Measurements from ENCODE around the gene ABCB7. TPM values are rescaled to one million over a fixed set of nuclear protein-coding genes. Genes with fewer than 3 reads are reported as not detected.

Gene ABCB7
- total and polyA plus RNA-seq, 2 donors, result 17.8 to 27.7 TPM

DNA sequence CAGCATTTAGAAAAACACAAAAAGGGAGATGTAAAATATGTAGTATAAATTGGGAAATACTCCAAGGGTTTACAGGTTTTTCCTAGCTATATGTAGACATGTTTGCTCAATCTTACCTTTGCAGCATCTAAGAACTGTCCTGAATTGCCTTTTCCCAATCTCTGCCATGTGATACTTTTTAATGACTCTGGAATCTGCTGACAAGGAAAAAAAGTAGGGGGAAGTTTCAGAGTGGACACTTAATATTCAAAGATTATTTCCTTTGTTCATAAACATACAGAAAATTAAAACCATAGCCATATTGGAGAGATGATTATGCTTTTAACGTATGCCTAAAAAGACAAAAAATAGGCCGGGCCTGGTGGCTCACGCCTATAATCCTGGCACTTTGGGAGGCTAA is 41.4 kb downstream of the ABCB7 start:
- no peak for DNase-seq (ENCODE audit: low read depth in 6 of 9, low spot score in 9 of 9)
- Histone ChIP-seq H3K4me3 (ENCODE audit: low read length in 2 of 2) (no peak overlapping the region), H3K9me3 (ENCODE audit: control insufficient read depth in 2 of 2, insufficient read depth in 1 of 2, low read length in 1 of 2) (no peaks in the 10 kb centered on the region), H3K27me3 (ENCODE audit: control insufficient read depth in 2 of 2, insufficient read depth in 1 of 2, low read length in 1 of 2) (no peaks in the 10 kb centered on the region), H3K27ac (ENCODE audit: low read depth in 1 of 2, low read length in 1 of 2) (no peak overlapping the region), H3K36me3 (ENCODE audit: control insufficient read depth in 2 of 2, insufficient read depth in 2 of 2, low read length in 1 of 2) (no peaks in the 10 kb centered on the region), H3K4me1 (ENCODE audit: control insufficient read depth in 2 of 2, insufficient read depth in 2 of 2, low read length in 2 of 2) (no peaks in the 10 kb centered on the region)
- 98% methylated on average over 3 of the region's 3 CpGs for WGBS

GRCh38 chrX:75113664-75114063 is 42.4 kb downstream of the ABCB7 start:
- Histone ChIP-seq H3K27ac (ENCODE audit: low read depth in 1 of 2, low read length in 1 of 2) (no peak overlapping the region), H3K36me3 (ENCODE audit: control insufficient read depth in 2 of 2, insufficient read depth in 2 of 2, low read length in 1 of 2) (no peaks in the 10 kb centered on the region), H3K4me1 (ENCODE audit: control insufficient read depth in 2 of 2, insufficient read depth in 2 of 2, low read length in 2 of 2) (no peaks in the 10 kb centered on the region), H3K9me3 (ENCODE audit: control insufficient read depth in 2 of 2, insufficient read depth in 1 of 2, low read length in 1 of 2) (no peaks in the 10 kb centered on the region), H3K27me3 (ENCODE audit: control insufficient read depth in 2 of 2, insufficient read depth in 1 of 2, low read length in 1 of 2) (no peaks in the 10 kb centered on the region), H3K4me3 (ENCODE audit: low read length in 2 of 2) (no peak overlapping the region)
- no peak for DNase-seq (ENCODE audit: low read depth in 6 of 9, low spot score in 9 of 9)
- 100% methylated on average over 1 of the region's 1 CpG for WGBS

DNA sequence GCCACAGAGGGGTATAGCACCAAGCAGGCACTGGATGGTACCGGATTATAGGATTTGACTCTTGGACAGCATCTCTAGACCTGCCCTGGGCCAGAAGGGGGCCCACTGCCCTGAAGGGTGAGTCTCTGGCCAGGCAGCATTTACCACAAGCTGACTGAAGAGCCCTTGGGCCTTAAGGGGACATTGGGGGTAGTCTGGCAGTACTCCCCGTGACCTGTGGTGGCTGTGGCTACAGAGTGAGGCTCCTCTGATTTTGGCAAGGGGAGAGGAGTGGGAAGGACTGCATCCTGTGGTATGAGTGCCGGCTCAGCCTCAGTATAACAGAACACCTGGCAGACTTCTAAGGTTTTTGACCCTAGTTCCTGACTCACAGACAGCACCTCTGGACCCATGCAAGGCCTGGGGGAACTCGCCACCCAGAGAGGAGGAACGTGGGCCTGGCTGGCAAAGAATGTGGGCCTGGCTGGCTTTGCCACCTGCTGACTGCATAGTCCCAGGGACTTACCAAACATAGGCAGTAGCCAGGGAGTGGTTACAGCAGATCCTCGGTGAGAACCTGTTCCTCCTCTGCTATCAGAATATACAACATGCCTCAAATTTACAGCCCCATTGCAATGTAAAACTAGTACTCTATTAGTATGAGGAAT is 48.1 kb downstream of the ABCB7 start:
- no peaks in the 10 kb centered on the region for H3K4me1 ChIP-seq (ENCODE audit: control insufficient read depth in 2 of 2, insufficient read depth in 2 of 2, low read length in 2 of 2)
- WGBS, result 93% methylated on average over 6 of the region's 6 CpGs
- DNase-seq (ENCODE audit: low read depth in 6 of 9, low spot score in 9 of 9), result no peak
- H3K27me3 ChIP-seq (ENCODE audit: control insufficient read depth in 2 of 2, insufficient read depth in 1 of 2, low read length in 1 of 2), result no peaks in the 10 kb centered on the region
- H3K36me3 ChIP-seq (ENCODE audit: control insufficient read depth in 2 of 2, insufficient read depth in 2 of 2, low read length in 1 of 2), result peaks cover 0 to 3% of the 10 kb centered on the region in 2 donors
- H3K9me3 ChIP-seq (ENCODE audit: control insufficient read depth in 2 of 2, insufficient read depth in 1 of 2, low read length in 1 of 2), result no peaks in the 10 kb centered on the region
- H3K4me3 ChIP-seq (ENCODE audit: low read length in 2 of 2), result no peak overlapping the region
- no peak overlapping the region for H3K27ac ChIP-seq (ENCODE audit: low read depth in 1 of 2, low read length in 1 of 2)

DNA sequence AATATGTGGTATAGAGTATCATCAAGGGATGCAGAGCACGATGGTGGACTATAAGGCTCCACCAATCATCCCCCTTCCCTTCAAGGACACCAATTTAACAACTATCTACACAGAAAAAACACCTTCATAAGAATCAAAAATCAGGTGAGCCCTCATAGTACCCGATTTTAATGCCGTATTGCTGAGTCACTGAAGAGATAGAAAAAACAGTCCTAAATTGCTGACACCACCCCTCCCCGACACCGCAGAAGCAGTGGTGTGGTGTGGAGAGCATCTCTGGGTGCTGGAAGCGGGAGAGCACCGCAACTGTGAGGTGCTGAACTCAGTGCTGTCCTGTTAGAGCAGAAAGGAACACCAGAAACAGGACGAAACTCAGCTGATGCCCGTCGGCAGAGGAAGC is 49.3 kb downstream of the ABCB7 start:
- H3K4me3 ChIP-seq (ENCODE audit: low read length in 2 of 2), result no peak overlapping the region
- peaks cover 0 to 3% of the 10 kb centered on the region in 2 donors for H3K36me3 ChIP-seq (ENCODE audit: control insufficient read depth in 2 of 2, insufficient read depth in 2 of 2, low read length in 1 of 2)
- H3K9me3 ChIP-seq (ENCODE audit: control insufficient read depth in 2 of 2, insufficient read depth in 1 of 2, low read length in 1 of 2), result no peaks in the 10 kb centered on the region
- H3K4me1 ChIP-seq (ENCODE audit: control insufficient read depth in 2 of 2, insufficient read depth in 2 of 2, low read length in 2 of 2), result no peaks in the 10 kb centered on the region
- 96% methylated on average over 10 of the region's 10 CpGs for WGBS
- H3K27ac ChIP-seq (ENCODE audit: low read depth in 1 of 2, low read length in 1 of 2), result no peak overlapping the region
- H3K27me3 ChIP-seq (ENCODE audit: control insufficient read depth in 2 of 2, insufficient read depth in 1 of 2, low read length in 1 of 2), result no peaks in the 10 kb centered on the region
- no peak for DNase-seq (ENCODE audit: low read depth in 6 of 9, low spot score in 9 of 9)

GRCh38 chrX:75096331-75096730 is 59.8 kb downstream of the ABCB7 start:
- 72% methylated on average over 1 of the region's 1 CpG for WGBS

GRCh38 chrX:75086731-75087195 is 69.3 kb downstream of the ABCB7 start:
- no peaks in the 10 kb centered on the region for H3K9me3 ChIP-seq (ENCODE audit: control insufficient read depth in 2 of 2, insufficient read depth in 1 of 2, low read length in 1 of 2)
- no peak for DNase-seq (ENCODE audit: low read depth in 6 of 9, low spot score in 9 of 9)
- 95% methylated on average over 2 of the region's 2 CpGs for WGBS
- H3K27me3 ChIP-seq (ENCODE audit: control insufficient read depth in 2 of 2, insufficient read depth in 1 of 2, low read length in 1 of 2), result no peaks in the 10 kb centered on the region
- H3K4me1 ChIP-seq (ENCODE audit: control insufficient read depth in 2 of 2, insufficient read depth in 2 of 2, low read length in 2 of 2), result no peaks in the 10 kb centered on the region
- no peaks in the 10 kb centered on the region for H3K36me3 ChIP-seq (ENCODE audit: control insufficient read depth in 2 of 2, insufficient read depth in 2 of 2, low read length in 1 of 2)
- no peak overlapping the region for H3K4me3 ChIP-seq (ENCODE audit: low read length in 2 of 2)
- H3K27ac ChIP-seq (ENCODE audit: low read depth in 1 of 2, low read length in 1 of 2), result no peak overlapping the region

More at GRCh38 chrX:75096331-75096730, 59.8 kb downstream of the ABCB7 start:
- H3K9me3 ChIP-seq (ENCODE audit: control insufficient read depth in 2 of 2, insufficient read depth in 1 of 2, low read length in 1 of 2), result no peaks in the 10 kb centered on the region
- no peaks in the 10 kb centered on the region for H3K27me3 ChIP-seq (ENCODE audit: control insufficient read depth in 2 of 2, insufficient read depth in 1 of 2, low read length in 1 of 2)
- no peak for DNase-seq (ENCODE audit: low read depth in 6 of 9, low spot score in 9 of 9)
- H3K36me3 ChIP-seq (ENCODE audit: control insufficient read depth in 2 of 2, insufficient read depth in 2 of 2, low read length in 1 of 2), result peaks cover 0 to 3% of the 10 kb centered on the region in 2 donors
- H3K4me1 ChIP-seq (ENCODE audit: control insufficient read depth in 2 of 2, insufficient read depth in 2 of 2, low read length in 2 of 2), result no peaks in the 10 kb centered on the region
- no peak overlapping the region for H3K4me3 ChIP-seq (ENCODE audit: low read length in 2 of 2)
- H3K27ac ChIP-seq (ENCODE audit: low read depth in 1 of 2, low read length in 1 of 2), result no peak overlapping the region

DNA sequence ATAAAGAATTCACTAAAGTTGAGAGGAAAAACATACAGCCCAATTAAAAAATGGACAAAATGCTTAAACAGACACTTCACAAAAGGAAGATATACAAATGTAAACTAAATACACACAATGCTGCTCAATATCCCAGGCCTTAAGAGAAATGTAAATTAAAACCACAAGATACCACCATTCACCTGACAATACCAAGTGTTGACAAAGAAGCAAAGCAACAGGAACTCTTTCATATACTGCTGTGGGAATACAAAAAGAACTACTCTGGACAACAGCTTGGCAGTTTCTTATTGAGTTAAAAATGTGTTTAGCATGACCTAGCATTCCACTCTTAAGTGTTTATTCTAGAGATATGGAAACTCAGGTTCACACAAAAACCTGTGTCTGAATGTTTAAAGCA is 71.3 kb downstream of the ABCB7 start:
- DNase-seq (ENCODE audit: low read depth in 6 of 9, low spot score in 9 of 9), result no peak
- Histone ChIP-seq H3K36me3 (ENCODE audit: control insufficient read depth in 2 of 2, insufficient read depth in 2 of 2, low read length in 1 of 2) (no peaks in the 10 kb centered on the region), H3K4me3 (ENCODE audit: low read length in 2 of 2) (no peak overlapping the region), H3K9me3 (ENCODE audit: control insufficient read depth in 2 of 2, insufficient read depth in 1 of 2, low read length in 1 of 2) (no peaks in the 10 kb centered on the region), H3K4me1 (ENCODE audit: control insufficient read depth in 2 of 2, insufficient read depth in 2 of 2, low read length in 2 of 2) (no peaks in the 10 kb centered on the region), H3K27ac (ENCODE audit: low read depth in 1 of 2, low read length in 1 of 2) (no peak overlapping the region), H3K27me3 (ENCODE audit: control insufficient read depth in 2 of 2, insufficient read depth in 1 of 2, low read length in 1 of 2) (no peaks in the 10 kb centered on the region)

DNA sequence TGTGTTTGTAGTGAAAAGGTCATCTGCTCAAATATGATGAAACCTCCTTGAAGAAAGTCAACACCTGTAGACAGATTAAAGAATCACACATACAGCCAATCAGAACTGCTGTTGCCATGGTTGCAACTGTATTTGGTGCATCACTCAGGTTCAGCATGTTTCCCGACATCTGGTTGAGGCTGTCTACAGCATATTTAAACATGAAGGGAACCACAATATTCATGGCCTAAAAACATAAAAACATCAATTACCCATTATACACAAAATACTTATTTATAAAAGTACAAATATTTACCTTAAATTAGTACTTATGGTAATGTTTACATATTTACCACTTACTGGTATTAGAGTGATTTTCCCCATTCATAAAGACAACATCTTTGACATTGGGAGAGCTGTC is 79.7 kb downstream of the ABCB7 start:
- WGBS, result 97% methylated on average over 1 of the region's 1 CpG
- H3K4me3 ChIP-seq (ENCODE audit: low read length in 2 of 2), result no peak overlapping the region
- H3K9me3 ChIP-seq (ENCODE audit: control insufficient read depth in 2 of 2, insufficient read depth in 1 of 2, low read length in 1 of 2), result no peaks in the 10 kb centered on the region
- DNase-seq (ENCODE audit: low read depth in 6 of 9, low spot score in 9 of 9), result no peak
- H3K4me1 ChIP-seq (ENCODE audit: control insufficient read depth in 2 of 2, insufficient read depth in 2 of 2, low read length in 2 of 2), result no peaks in the 10 kb centered on the region
- H3K36me3 ChIP-seq (ENCODE audit: control insufficient read depth in 2 of 2, insufficient read depth in 2 of 2, low read length in 1 of 2), result no peaks in the 10 kb centered on the region
- H3K27me3 ChIP-seq (ENCODE audit: control insufficient read depth in 2 of 2, insufficient read depth in 1 of 2, low read length in 1 of 2), result no peaks in the 10 kb centered on the region
- H3K27ac ChIP-seq (ENCODE audit: low read depth in 1 of 2, low read length in 1 of 2), result no peak overlapping the region

GRCh38 chrX:75074475-75074874 is 81.6 kb downstream of the ABCB7 start:
- no peaks in the 10 kb centered on the region for H3K36me3 ChIP-seq (ENCODE audit: control insufficient read depth in 2 of 2, insufficient read depth in 2 of 2, low read length in 1 of 2)
- H3K27me3 ChIP-seq (ENCODE audit: control insufficient read depth in 2 of 2, insufficient read depth in 1 of 2, low read length in 1 of 2), result no peaks in the 10 kb centered on the region
- H3K4me1 ChIP-seq (ENCODE audit: control insufficient read depth in 2 of 2, insufficient read depth in 2 of 2, low read length in 2 of 2), result no peaks in the 10 kb centered on the region
- no peaks in the 10 kb centered on the region for H3K9me3 ChIP-seq (ENCODE audit: control insufficient read depth in 2 of 2, insufficient read depth in 1 of 2, low read length in 1 of 2)
- H3K4me3 ChIP-seq (ENCODE audit: low read length in 2 of 2), result no peak overlapping the region
- H3K27ac ChIP-seq (ENCODE audit: low read depth in 1 of 2, low read length in 1 of 2), result no peak overlapping the region
- WGBS, result 100% methylated on average over 1 of the region's 1 CpG
- no peak for DNase-seq (ENCODE audit: low read depth in 6 of 9, low spot score in 9 of 9)

Measured in thymus (tissue), 11 donors.